NCI-H1436 (cell line): ENCODE measurements around the gene NEUROD4.

Source experiments
- DNase-seq: peaks from one replicate; lab custom pipeline; 2025; lab: John Stamatoyannopoulos, UW

Gene NEUROD4

GRCh38 chr12:54997929-54998522, 21.7 kb upstream of the NEUROD4 start:
- no peak for DNase-seq

GRCh38 chr12:54998958-54999510, 20.7 kb upstream of the NEUROD4 start:
- DNase-seq: no peak

GRCh38 chr12:55001198-55001868, 18.4 kb upstream of the NEUROD4 start:
- no peak for DNase-seq

- no peak for DNase-seq
These were observed 17.4 kb upstream of the NEUROD4 start for GRCh38 chr12:55002355-55002754.

GRCh38 chr12:55008944-55009585, 10.7 kb upstream of the NEUROD4 start:
- peak; percentile 61 for DNase-seq

- DNase-seq: no peak
These were observed 2.3 kb upstream of the NEUROD4 start for GRCh38 chr12:55017416-55017925.

GRCh38 chr12:55024575-55024974, 4.8 kb downstream of the NEUROD4 start:
- no peak for DNase-seq

GRCh38 chr12:55025508-55025907, 5.7 kb downstream of the NEUROD4 start:
- no peak for DNase-seq

- DNase-seq: no peak
These were observed 14.4 kb downstream of the NEUROD4 start for GRCh38 chr12:55034218-55034617.

GRCh38 chr12:55036326-55037115, 16.7 kb downstream of the NEUROD4 start:
- no peak for DNase-seq

- no peak for DNase-seq
These were observed 17.7 kb downstream of the NEUROD4 start for GRCh38 chr12:55037351-55037987.

GRCh38 chr12:55039395-55040354, 19.9 kb downstream of the NEUROD4 start:
- no peak for DNase-seq

GRCh38 chr12:55041345-55042055, 21.7 kb downstream of the NEUROD4 start:
- DNase-seq: no peak

GRCh38 chr12:55043542-55043941, 23.8 kb downstream of the NEUROD4 start:
- no peak for DNase-seq

GRCh38 chr12:55044135-55044534, 24.4 kb downstream of the NEUROD4 start:
- no peak for DNase-seq

- no peak for DNase-seq
These were observed 29.9 kb downstream of the NEUROD4 start for GRCh38 chr12:55049676-55050075.

- DNase-seq: no peak
These were observed 31.6 kb downstream of the NEUROD4 start for GRCh38 chr12:55051197-55051947.

- DNase-seq: peak; percentile 47
These were observed 37.7 kb downstream of the NEUROD4 start for GRCh38 chr12:55057481-55057880.

- DNase-seq: no peak
These were observed 38.3 kb downstream of the NEUROD4 start for GRCh38 chr12:55058082-55058481.
